CD4-positive, alpha-beta memory T cell (primary cell): ENCODE measurements around the gene ATG13. TPM values are rescaled to one million over a fixed set of nuclear protein-coding genes. Genes with fewer than 3 reads are reported as not detected.

Source experiments
- CTCF ChIA-PET: fragments of 350-600 bp; sonication (Branson Sonifier 250); formaldehyde crosslinking; loops from one replicate; lab custom pipeline; 2021; ENCODE audit warnings: inconsistent platforms; ENCODE audit not compliant: partially characterized antibody; lab: Charles Lee
- POLR2A ChIA-PET: fragments of 350-600 bp; sonication (Branson Sonifier 250); formaldehyde crosslinking; loops from one replicate; lab custom pipeline; 2021; ENCODE audit not compliant: partially characterized antibody; lab: Charles Lee
- DNase-seq, 5 donors: peaks; one replicate each; pipeline versions ENCODE4 v3.0.0 to v3.0.0-alpha.2; 2020 to 2022; ENCODE audit warnings: mixed read lengths in 1 of 5
- H3K27ac ChIP-seq: one replicate; pipeline ENCODE4 v1.7.0; 2013; ENCODE audit warnings: low read depth, low read length
- H3K27me3 ChIP-seq: 2 replicates; pipeline ENCODE4 v1.7.0; 2013; ENCODE audit warnings: mild to moderate bottlenecking, low read length, moderate library complexity; ENCODE audit not compliant: insufficient read depth
- H3K36me3 ChIP-seq: 2 replicates; pipeline ENCODE4 v1.7.0; 2013; ENCODE audit warnings: mild to moderate bottlenecking, low read length, moderate library complexity; ENCODE audit not compliant: insufficient read depth
- H3K4me1 ChIP-seq: 2 replicates; pipeline ENCODE4 v1.7.0; 2013; ENCODE audit warnings: mild to moderate bottlenecking, low read length, moderate library complexity; ENCODE audit not compliant: insufficient read depth
- H3K4me3 ChIP-seq, 2 donors: one replicate each; pipeline ENCODE4 v1.7.0; 2013; ENCODE audit warnings: low read length in 2 of 2, mild to moderate bottlenecking in 1 of 2
- H3K9me3 ChIP-seq, 2 donors: one replicate each; pipeline ENCODE4 v1.7.0; 2013; ENCODE audit warnings: low read length in 2 of 2, control low read depth in 1 of 2; ENCODE audit not compliant: control insufficient read depth in 1 of 2
- H3K27ac Mint-ChIP-seq, 7 donors: one replicate each; pipeline ENCODE4 v1.8.0; 2020 to 2021; ENCODE audit warnings: mixed read lengths in 7 of 7, mild to moderate bottlenecking in 6 of 7, inconsistent platforms in 3 of 7, moderate library complexity in 3 of 7
- H3K27me3 Mint-ChIP-seq, 2 donors: one replicate each; pipeline ENCODE4 v1.8.0; 2020 to 2021; ENCODE audit warnings: mixed read lengths in 2 of 2
- H3K36me3 Mint-ChIP-seq, 2 donors: one replicate each; pipeline ENCODE4 v1.8.0; 2020 to 2021; ENCODE audit warnings: mixed read lengths in 2 of 2, inconsistent platforms in 1 of 2, mild to moderate bottlenecking in 1 of 2
- H3K4me1 Mint-ChIP-seq, 4 donors: one replicate each; pipeline ENCODE4 v1.8.0; 2020 to 2021; ENCODE audit warnings: mixed read lengths in 4 of 4, mild to moderate bottlenecking in 1 of 4
- H3K4me3 Mint-ChIP-seq, 8 donors: one replicate each; pipeline ENCODE4 v1.8.0; 2020 to 2021; ENCODE audit warnings: mixed read lengths in 8 of 8, mild to moderate bottlenecking in 7 of 8, moderate library complexity in 6 of 8, inconsistent platforms in 3 of 8
- H3K9me3 Mint-ChIP-seq, 8 donors: one replicate each; pipeline ENCODE4 v1.8.0; 2020 to 2021; ENCODE audit warnings: mixed read lengths in 8 of 8, mild to moderate bottlenecking in 5 of 8, inconsistent platforms in 3 of 8, moderate library complexity in 1 of 8
- intact Hi-C: fragments of 100-400 bp; cut with micrococcal nuclease; formaldehyde crosslinking; loops from one replicate; pipeline ENCODE4 v1.15.1; 2023
- polyA plus RNA-seq, 2 donors: library from polyadenylated mRNA; unstranded; fragments of 300-500 nt; fragmentation: Illumina TruSeq; gene quantifications; one replicate each; pipeline ENCODE4 v1.2.3, GENCODE V29; 2021
- total RNA-seq, 2 experiments: library from RNA; stranded (reverse); gene quantifications; one replicate each; pipeline ENCODE4 v1.2.3, GENCODE V29; 2021

The ATG13 gene
- total and polyA plus RNA-seq, 4 experiments from 2014 or later = 64.2 to 96.2 (median 76.0) TPM

- no peaks in the 10 kb centered on the region for H3K27me3 Mint-ChIP-seq
- H3K27ac Mint-ChIP-seq = peak overlapping the region in 1 of 7 donors; percentile 41
- Histone ChIP-seq H3K27me3 (no peaks in the 10 kb centered on the region), H3K27ac (no peak overlapping the region), H3K36me3 (peaks cover 24% of the 10 kb centered on the region), H3K9me3 (no peaks in the 10 kb centered on the region), H3K4me3 (no peak overlapping the region), H3K4me1 (no peaks in the 10 kb centered on the region)
- ChIA-PET POLR2A (interaction anchor here (0.6 to 0.9 kb wide), 2 partner anchors 21 to 995 kb away, joined by 3 read pairs; no protein-coding TSS in a partner anchor), CTCF (no interaction called here)
- H3K4me1 Mint-ChIP-seq = peaks cover 10 to 31% (median 18%) of the 10 kb centered on the region in 4 donors
- H3K36me3 Mint-ChIP-seq = peaks cover 49 to 57% of the 10 kb centered on the region in 2 donors
- no peak for DNase-seq
- no peak overlapping the region for H3K4me3 Mint-ChIP-seq
- intact Hi-C loops = no loop called here
- H3K9me3 Mint-ChIP-seq = no peaks in the 10 kb centered on the region
Measured at GRCh38 chr11:46640036-46640788, 22.9 kb downstream of the ATG13 start.

DNA sequence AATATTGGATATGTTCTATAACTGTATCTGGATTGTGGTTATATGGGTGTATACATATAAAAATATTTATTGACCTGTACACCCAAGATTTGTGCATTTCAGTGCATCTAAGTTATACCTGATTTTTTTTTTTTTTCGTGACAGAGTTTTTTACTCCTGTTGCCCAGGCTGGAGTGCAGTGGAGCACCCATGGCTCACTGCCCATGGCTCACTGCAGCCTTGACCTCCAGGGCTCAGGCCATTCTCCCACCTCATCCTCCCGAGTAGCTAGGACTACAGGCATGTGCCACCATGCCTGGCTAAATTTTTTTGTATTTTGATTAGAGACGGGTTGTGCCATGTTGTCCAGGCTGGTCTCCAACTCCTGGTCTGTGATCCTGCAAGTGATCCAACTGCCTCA, 24.3 kb downstream of the ATG13 start:
- Mint-ChIP-seq H3K4me3 (no peak overlapping the region), H3K27me3 (no peaks in the 10 kb centered on the region), H3K36me3 (peaks cover 48 to 63% of the 10 kb centered on the region in 2 donors), H3K4me1 (peaks cover 10 to 29% (median 17%) of the 10 kb centered on the region in 4 donors), H3K27ac (no peak overlapping the region), H3K9me3 (no peaks in the 10 kb centered on the region)
- no peak for DNase-seq
- H3K4me3 ChIP-seq = no peak overlapping the region
- CTCF ChIA-PET = interaction anchor here (0.6 to 1.4 kb wide), 2 partner anchors 30 to 870 kb away, joined by 3 to 4 read pairs; no protein-coding TSS in a partner anchor
- H3K36me3 ChIP-seq = peaks cover 32% of the 10 kb centered on the region
- intact Hi-C loops = no loop called here
- no peaks in the 10 kb centered on the region for H3K4me1 ChIP-seq
- H3K9me3 ChIP-seq = no peaks in the 10 kb centered on the region
- H3K27me3 ChIP-seq = no peaks in the 10 kb centered on the region
- POLR2A ChIA-PET = interaction anchor here (0.8 kb wide), 1 partner anchor 58 kb away, joined by 4 read pairs; no protein-coding TSS in a partner anchor
- H3K27ac ChIP-seq = no peak overlapping the region

- no peaks in the 10 kb centered on the region for H3K4me1 ChIP-seq
- no peaks in the 10 kb centered on the region for H3K27me3 ChIP-seq
- H3K9me3 ChIP-seq = no peaks in the 10 kb centered on the region
- intact Hi-C loops = no loop called here
- POLR2A ChIA-PET = interaction anchor here (0.8 kb wide), 1 partner anchor 57 kb away, joined by 4 read pairs; no protein-coding TSS in a partner anchor
- H3K36me3 ChIP-seq = peaks cover 41% of the 10 kb centered on the region
- peaks cover 48 to 63% of the 10 kb centered on the region in 2 donors for H3K36me3 Mint-ChIP-seq
- peaks cover 9 to 24% (median 17%) of the 10 kb centered on the region in 4 donors for H3K4me1 Mint-ChIP-seq
- no peaks in the 10 kb centered on the region for H3K9me3 Mint-ChIP-seq
- CTCF ChIA-PET = interaction anchor here (1.4 kb wide), 1 partner anchor 29 kb away, joined by 4 read pairs; no protein-coding TSS in a partner anchor
- DNase-seq = no peak
- H3K27ac Mint-ChIP-seq = peak overlapping the region in 1 of 7 donors; percentile 72
- H3K4me3 ChIP-seq = no peak overlapping the region
- H3K27ac ChIP-seq = no peak overlapping the region
- no peaks in the 10 kb centered on the region for H3K27me3 Mint-ChIP-seq
- H3K4me3 Mint-ChIP-seq = no peak overlapping the region
Measured at GRCh38 chr11:46642627-46643335, 25.4 kb downstream of the ATG13 start.

GRCh38 chr11:46643531-46643930, 26.2 kb downstream of the ATG13 start:
- intact Hi-C loops = no loop called here
- Histone ChIP-seq H3K27ac (no peak overlapping the region), H3K27me3 (no peaks in the 10 kb centered on the region), H3K9me3 (no peaks in the 10 kb centered on the region), H3K4me3 (no peak overlapping the region), H3K4me1 (no peaks in the 10 kb centered on the region), H3K36me3 (peaks cover 45% of the 10 kb centered on the region)
- H3K9me3 Mint-ChIP-seq = no peaks in the 10 kb centered on the region
- H3K27ac Mint-ChIP-seq = peak overlapping the region in 2 of 7 donors; percentile 53 to 55
- ChIA-PET POLR2A (no interaction called here), CTCF (no interaction called here)
- no peaks in the 10 kb centered on the region for H3K27me3 Mint-ChIP-seq
- no peak for DNase-seq
- H3K4me1 Mint-ChIP-seq = peaks cover 9 to 20% (median 15%) of the 10 kb centered on the region in 4 donors
- no peak overlapping the region for H3K4me3 Mint-ChIP-seq
- H3K36me3 Mint-ChIP-seq = peaks cover 45 to 63% of the 10 kb centered on the region in 2 donors

GRCh38 chr11:46643986-46644385, 26.6 kb downstream of the ATG13 start:
- ChIA-PET CTCF (no interaction called here), POLR2A (no interaction called here)
- H3K4me3 Mint-ChIP-seq = no peak overlapping the region
- H3K36me3 ChIP-seq = peaks cover 45% of the 10 kb centered on the region
- H3K9me3 ChIP-seq = no peaks in the 10 kb centered on the region
- H3K4me1 ChIP-seq = no peaks in the 10 kb centered on the region
- peaks cover 9 to 19% (median 14%) of the 10 kb centered on the region in 4 donors for H3K4me1 Mint-ChIP-seq
- intact Hi-C loops = no loop called here
- peak overlapping the region in 1 of 7 donors; percentile 37 for H3K27ac Mint-ChIP-seq
- no peaks in the 10 kb centered on the region for H3K27me3 Mint-ChIP-seq
- no peaks in the 10 kb centered on the region for H3K27me3 ChIP-seq
- H3K4me3 ChIP-seq = no peak overlapping the region
- H3K27ac ChIP-seq = no peak overlapping the region
- peaks cover 44 to 62% of the 10 kb centered on the region in 2 donors for H3K36me3 Mint-ChIP-seq
- no peaks in the 10 kb centered on the region for H3K9me3 Mint-ChIP-seq
- no peak for DNase-seq

- Mint-ChIP-seq H3K4me3 (no peak overlapping the region), H3K9me3 (no peaks in the 10 kb centered on the region), H3K27ac (no peak overlapping the region), H3K4me1 (peaks cover 0 to 2% (median 0%) of the 10 kb centered on the region in 4 donors), H3K27me3 (no peaks in the 10 kb centered on the region), H3K36me3 (peaks cover 35 to 69% of the 10 kb centered on the region in 2 donors)
- Histone ChIP-seq H3K27me3 (no peaks in the 10 kb centered on the region), H3K27ac (no peak overlapping the region), H3K4me3 (no peak overlapping the region), H3K4me1 (no peaks in the 10 kb centered on the region), H3K36me3 (peaks cover 75% of the 10 kb centered on the region), H3K9me3 (no peaks in the 10 kb centered on the region)
- CTCF ChIA-PET = interaction anchor here (1.5 to 1.8 kb wide), 2 partner anchors 22 to 111 kb away, joined by 3 to 6 read pairs; no protein-coding TSS in a partner anchor
- POLR2A ChIA-PET = no interaction called here
- no peak for DNase-seq
- intact Hi-C loops = no loop called here
Measured at GRCh38 chr11:46649180-46649738, 31.9 kb downstream of the ATG13 start.
